IMR-90 (cell line): ENCODE results near the gene RERE. TPM values are rescaled to one million over a fixed set of nuclear protein-coding genes. Genes with fewer than 3 reads are reported as not detected.

Experiments
- ATAC-seq: fragments of 200-7000 bp; cut with Tn5 transposase; 2 replicates; pipeline ENCODE4 v1.9.1; 2020; ENCODE audit warnings: low read depth, mild to moderate bottlenecking, moderate library complexity
- BruUV-seq: library from RNA; stranded (reverse); fragments of 400-500 nt; replicated peaks from 2 replicates; lab custom pipeline; 2021; lab: Mats Ljungman, UMichigan
- CTCF ChIA-PET: fragments of 300-600 bp; formaldehyde crosslinking; extraction: SDS; loops from one replicate; lab custom pipeline; 2021; ENCODE audit warnings: antibody characterized with exemption; lab: Yijun Ruan, JAX
- POLR2A ChIA-PET: fragments of 300-600 bp; sonication (Branson Sonifier 250); formaldehyde crosslinking; loops from one replicate; lab custom pipeline; 2022; ENCODE audit warnings: antibody characterized with exemption; ENCODE audit not compliant: unreplicated experiment; lab: Charles Lee
- DNase-seq: peaks from one replicate; pipeline ENCODE4 v3.0.0; 2013
- H2AFZ ChIP-seq: replicated peaks from 2 replicates; pipeline ENCODE3; 2013; ENCODE audit warnings: low read length, mild to moderate bottlenecking; ENCODE audit not compliant: poor library complexity
- H2AK5ac ChIP-seq: 2 replicates; pipeline ENCODE4 v1.6.1; 2013; ENCODE audit warnings: low read depth, low read length, inconsistent platforms
- H2AK9ac ChIP-seq: replicated peaks from 2 replicates; pipeline ENCODE3; 2013; ENCODE audit warnings: mild to moderate bottlenecking, low read depth, low read length, moderate library complexity; ENCODE audit not compliant: poor library complexity
- H2BK120ac ChIP-seq: 2 replicates; pipeline ENCODE4 v1.6.1; 2013; ENCODE audit warnings: low read depth, low read length, inconsistent platforms
- H2BK15ac ChIP-seq: 3 replicates; pipeline ENCODE4 v1.6.1; 2013; ENCODE audit warnings: low read depth, low read length, inconsistent platforms
- H2BK20ac ChIP-seq: 2 replicates; pipeline ENCODE4 v1.6.1; 2013; ENCODE audit warnings: low read depth, mild to moderate bottlenecking, inconsistent platforms, low read length, moderate library complexity
- H2BK5ac ChIP-seq: 2 replicates; pipeline ENCODE4 v1.6.1; 2013; ENCODE audit warnings: mild to moderate bottlenecking, low read depth, low read length, inconsistent platforms; ENCODE audit not compliant: poor library complexity, severe bottlenecking
- H3K14ac ChIP-seq: replicated peaks from 2 replicates; pipeline ENCODE4 v1.6.1; 2013; ENCODE audit warnings: low read depth, low read length, inconsistent platforms
- H3K18ac ChIP-seq: 2 replicates; pipeline ENCODE4 v1.6.1; 2013; ENCODE audit warnings: low read depth, low read length, control low read depth
- H3K23ac ChIP-seq: 2 replicates; pipeline ENCODE4 v1.6.1; 2013; ENCODE audit warnings: low read depth, low read length, inconsistent platforms
- H3K27ac ChIP-seq: 2 replicates; pipeline ENCODE4 v1.5.1; 2013; ENCODE audit warnings: mild to moderate bottlenecking, control low read depth, low read length; ENCODE audit not compliant: insufficient read depth
- H3K27me3 ChIP-seq: 2 replicates; pipeline ENCODE4 v1.6.1; 2013; ENCODE audit warnings: low read length; ENCODE audit not compliant: control insufficient read depth, insufficient read depth
- H3K36me3 ChIP-seq: 2 replicates; pipeline ENCODE4 v1.6.1; 2013; ENCODE audit warnings: low read length, mixed read lengths; ENCODE audit not compliant: control insufficient read depth, insufficient read depth
- H3K4ac ChIP-seq: 2 replicates; pipeline ENCODE4 v1.6.1; 2013; ENCODE audit warnings: low read depth, low read length, inconsistent platforms
- H3K4me1 ChIP-seq: 2 replicates; pipeline ENCODE4 v1.6.1; 2013; ENCODE audit warnings: low read length, mixed read lengths; ENCODE audit not compliant: control insufficient read depth, insufficient read depth
- H3K4me2 ChIP-seq: 2 replicates; pipeline ENCODE4 v1.6.1; 2013; ENCODE audit warnings: low read depth, mild to moderate bottlenecking, control low read depth, low read length, moderate library complexity
- H3K4me3 ChIP-seq: 2 replicates; pipeline ENCODE4 v1.5.1; 2013; ENCODE audit warnings: low read depth, mild to moderate bottlenecking, control low read depth, low read length, moderate library complexity; ENCODE audit not compliant: insufficient read depth
- H3K56ac ChIP-seq: 2 replicates; pipeline ENCODE4 v1.6.1; 2013; ENCODE audit warnings: low read length, inconsistent platforms; ENCODE audit not compliant: insufficient read depth; ENCODE audit errors: extremely low read depth
- H3K79me1 ChIP-seq, 2 experiments: 2 replicates each; pipeline ENCODE4 v1.6.1; 2013; ENCODE audit warnings: low read length in 2 of 2, inconsistent platforms in 1 of 2, low read depth in 1 of 2
- H3K9ac ChIP-seq: 2 replicates; pipeline ENCODE4 v1.6.1; 2013; ENCODE audit warnings: low read depth, low read length, control low read depth
- H3K9me1 ChIP-seq: 2 replicates; pipeline ENCODE4 v1.6.1; 2013; ENCODE audit warnings: low read length, inconsistent platforms; ENCODE audit not compliant: insufficient read depth
- H3K9me3 ChIP-seq: 2 replicates; pipeline ENCODE4 v1.6.1; 2013; ENCODE audit warnings: low read length; ENCODE audit not compliant: control insufficient read depth, insufficient read depth
- H4K20me1 ChIP-seq: 2 replicates; pipeline ENCODE4 v1.6.1; 2013; ENCODE audit warnings: low read length, inconsistent platforms; ENCODE audit not compliant: insufficient read depth
- H4K5ac ChIP-seq: 2 replicates; pipeline ENCODE4 v1.6.1; 2013; ENCODE audit warnings: mild to moderate bottlenecking, low read depth, low read length, control low read depth
- H4K8ac ChIP-seq, 2 experiments: 2 replicates each; pipeline ENCODE4 v1.6.1; 2013; ENCODE audit warnings: low read depth in 2 of 2, low read length in 2 of 2, control low read depth in 1 of 2, inconsistent platforms in 1 of 2
- H4K91ac ChIP-seq: 2 replicates; pipeline ENCODE4 v1.6.1; 2013; ENCODE audit warnings: low read depth, low read length, inconsistent platforms; ENCODE audit not compliant: insufficient read depth
- BHLHE40 ChIP-seq: fragments of 150-350 bp; IDR thresholded peaks from 2 replicates; pipeline ENCODE4 v1.6.1; 2016; ENCODE audit warnings: mild to moderate bottlenecking, low read depth, low read length
- CEBPB ChIP-seq: IDR thresholded peaks from 2 replicates; pipeline ENCODE4 v1.6.1; 2012; ENCODE audit warnings: low read depth, low read length, improper control_type of control experiment
- CHD1 ChIP-seq: IDR thresholded peaks from 2 replicates; pipeline ENCODE4 v1.6.1; 2012; ENCODE audit warnings: low read depth, low read length, improper control_type of control experiment
- ELK1 ChIP-seq: fragments of 150-350 bp; IDR thresholded peaks from 2 replicates; pipeline ENCODE4 v1.6.1; 2016; ENCODE audit warnings: low read depth, mild to moderate bottlenecking, low read length, moderate library complexity, borderline replicate concordance
- FOS ChIP-seq: fragments of 150-350 bp; IDR thresholded peaks from 2 replicates; pipeline ENCODE4 v1.6.1; 2016; ENCODE audit warnings: low read depth, low read length
- MAFK ChIP-seq: IDR thresholded peaks from 2 replicates; pipeline ENCODE4 v1.6.1; 2012; ENCODE audit warnings: low read depth, low read length, improper control_type of control experiment
- MAZ ChIP-seq: IDR thresholded peaks from 2 replicates; pipeline ENCODE4 v1.6.1; 2012; ENCODE audit warnings: low read depth, mild to moderate bottlenecking, low read length, improper control_type of control experiment, moderate library complexity, borderline replicate concordance
- MXI1 ChIP-seq: IDR thresholded peaks from 2 replicates; pipeline ENCODE4 v1.6.1; 2012; ENCODE audit warnings: low read depth, mild to moderate bottlenecking, low read length, moderate library complexity, borderline replicate concordance
- NFE2L2 ChIP-seq: fragments of 150-350 bp; IDR thresholded peaks from 2 replicates; pipeline ENCODE4 v1.6.1; 2016; ENCODE audit warnings: low read depth, mild to moderate bottlenecking, low read length
- POLR2A ChIP-seq: IDR thresholded peaks from 2 replicates; pipeline ENCODE4 v1.6.1; 2012; ENCODE audit warnings: mild to moderate bottlenecking, low read depth, low read length
- RAD21 ChIP-seq: IDR thresholded peaks from 2 replicates; pipeline ENCODE4 v1.6.1; 2012; ENCODE audit warnings: low read length, improper control_type of control experiment
- RCOR1 ChIP-seq: IDR thresholded peaks from 2 replicates; pipeline ENCODE4 v1.6.1; 2012; ENCODE audit warnings: mild to moderate bottlenecking, low read length, improper control_type of control experiment; ENCODE audit not compliant: insufficient replicate concordance
- RFX5 ChIP-seq: IDR thresholded peaks from 2 replicates; pipeline ENCODE4 v1.8.0; 2012; ENCODE audit warnings: low read depth, mild to moderate bottlenecking, low read length, moderate library complexity
- SMC3 ChIP-seq: fragments of 150-350 bp; IDR thresholded peaks from 2 replicates; pipeline ENCODE4 v1.6.1; 2016; ENCODE audit warnings: low read depth, mild to moderate bottlenecking, antibody characterized with exemption, low read length, moderate library complexity
- USF2 ChIP-seq: fragments of 150-350 bp; IDR thresholded peaks from 2 replicates; pipeline ENCODE4 v1.6.1; 2017; ENCODE audit warnings: mild to moderate bottlenecking, antibody characterized with exemption, low read length, low read depth
- WGBS, 2 experiments: methylation state at CpG; one replicate each; pipeline versions ENCODE4 v1.1.5 to v1.1.7; 2013; ENCODE audit warnings: missing lambda C conversion rate in 2 of 2; ENCODE audit not compliant: insufficient read length in 1 of 2; ENCODE audit errors: extremely low coverage in 2 of 2; 5-methylcytosine and 5-hydroxymethylcytosine counted together
- dilution Hi-C: fragments of 300-500 bp; cut with HindIII; formaldehyde crosslinking; loops from one replicate; pipeline ENCODE4 v1.14.3; 2018; ENCODE audit warnings: low sequenced_read_pairs; ENCODE audit not compliant: unreplicated experiment
- in situ Hi-C: fragments of 300-500 bp; cut with MboI; formaldehyde crosslinking; loops from 3 replicates; pipeline ENCODE4 v1.14.3; 2019; ENCODE audit warnings: low sequenced_read_pairs, inconsistent platforms, mixed read lengths
- intact Hi-C: fragments of 100-400 bp; cut with micrococcal nuclease; formaldehyde crosslinking; loops from 2 replicates; pipeline ENCODE4 v1.10.0; 2022
- polyA plus RNA-seq, 3 experiments: library from polyadenylated mRNA; depleted of rRNA; stranded (reverse); fragments of >200 nt; gene quantifications; 2 replicates each; pipeline ENCODE4 v1.2.3, GENCODE V29; 2012; ENCODE audit warnings: low replicate concordance in 1 of 3
- total RNA-seq: library from RNA; depleted of rRNA; stranded (reverse); fragments of >200 nt; gene quantifications from 2 replicates; pipeline ENCODE4 v1.2.3, GENCODE V29; 2012
- TF ChIP-seq, protein P1 (sequence below): conservative IDR thresholded peaks from 2 replicates; pipeline ENCODE4 v1.5.1; 2012; ENCODE audit warnings: mild to moderate bottlenecking, low read depth, low read length, improper control_type of control experiment

The RERE gene
- total and polyA plus RNA-seq, 2 of the 4 experiments (the other 2 are of a cell fraction): 11.5 to 25.1 TPM

DNA sequence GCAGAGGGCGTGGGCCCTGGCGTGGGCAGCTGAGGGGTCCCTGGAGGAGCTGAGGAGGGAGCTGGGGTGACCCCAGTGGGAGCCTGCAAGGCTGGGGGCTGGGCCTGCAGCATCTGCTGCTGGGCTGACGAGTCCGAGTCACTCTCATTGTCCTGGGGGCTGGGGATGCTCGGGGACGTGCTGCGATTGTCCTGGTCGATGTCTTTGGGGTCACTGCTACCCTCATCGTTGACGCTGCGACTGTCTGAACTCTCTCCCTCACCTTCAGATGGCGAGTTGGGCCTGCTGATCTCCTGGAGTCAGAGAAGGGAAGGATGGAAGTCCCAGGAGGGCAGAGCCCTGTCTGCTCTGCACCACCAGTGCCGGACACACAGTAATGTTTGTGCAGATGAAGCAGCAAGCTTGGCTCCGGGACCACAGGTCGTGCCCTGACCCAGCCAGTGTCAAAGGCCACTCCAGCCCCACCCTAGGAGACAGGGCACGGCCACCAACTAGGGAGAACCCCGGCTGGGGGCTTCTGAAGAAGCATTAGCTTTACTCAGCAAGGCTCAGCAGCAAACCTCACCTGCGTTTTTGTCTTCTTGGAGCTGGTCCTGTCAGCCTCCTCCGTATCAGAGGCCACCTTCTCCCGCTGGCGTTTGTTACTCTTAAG lies 456.1 kb downstream of the RERE start:
- Histone ChIP-seq H2BK15ac (no peak overlapping the region), H3K18ac (no peak overlapping the region), H2BK120ac (no peak overlapping the region), H3K27ac (no peak overlapping the region), H3K9me3 (no peaks in the 10 kb centered on the region), H3K9me1 (peaks cover 16% of the 10 kb centered on the region), H3K14ac (no peak overlapping the region), H3K23ac (no peak overlapping the region), H4K8ac (no peak overlapping the region), H3K4me1 (peaks cover 10% of the 10 kb centered on the region; the same call in 1 of the 2 replicates), H3K4ac (no peak overlapping the region), H2AFZ (no peak overlapping the region), H3K56ac (no peak overlapping the region), H3K4me2 (no peak overlapping the region), H3K79me1 (peaks cover 51 to 75% of the 10 kb centered on the region in 2 experiments), H2BK20ac (no peak overlapping the region), H3K27me3 (no peaks in the 10 kb centered on the region), H3K9ac (no peak overlapping the region), H3K36me3 (peaks cover 95% of the 10 kb centered on the region), H4K91ac (no peak overlapping the region), H2AK5ac (no peak overlapping the region), H2AK9ac (no peak overlapping the region), H2BK5ac (no peak overlapping the region), H4K5ac (no peak overlapping the region), H4K20me1 (peaks cover 62% of the 10 kb centered on the region), H3K4me3 (no peak overlapping the region)
- dilution Hi-C loops: no loop called here
- TF ChIP-seq SMC3 (no peak), CEBPB (no peak), FOS (no peak), NFE2L2 (no peak), RCOR1 (no peak), ELK1 (no peak), RAD21 (no peak), MAFK (no peak), CHD1 (no peak), MXI1 (no peak), POLR2A (no peak), RFX5 (no peak), USF2 (no peak), MAZ (no peak), BHLHE40 (no peak)
- TF ChIP-seq, protein P1, sequence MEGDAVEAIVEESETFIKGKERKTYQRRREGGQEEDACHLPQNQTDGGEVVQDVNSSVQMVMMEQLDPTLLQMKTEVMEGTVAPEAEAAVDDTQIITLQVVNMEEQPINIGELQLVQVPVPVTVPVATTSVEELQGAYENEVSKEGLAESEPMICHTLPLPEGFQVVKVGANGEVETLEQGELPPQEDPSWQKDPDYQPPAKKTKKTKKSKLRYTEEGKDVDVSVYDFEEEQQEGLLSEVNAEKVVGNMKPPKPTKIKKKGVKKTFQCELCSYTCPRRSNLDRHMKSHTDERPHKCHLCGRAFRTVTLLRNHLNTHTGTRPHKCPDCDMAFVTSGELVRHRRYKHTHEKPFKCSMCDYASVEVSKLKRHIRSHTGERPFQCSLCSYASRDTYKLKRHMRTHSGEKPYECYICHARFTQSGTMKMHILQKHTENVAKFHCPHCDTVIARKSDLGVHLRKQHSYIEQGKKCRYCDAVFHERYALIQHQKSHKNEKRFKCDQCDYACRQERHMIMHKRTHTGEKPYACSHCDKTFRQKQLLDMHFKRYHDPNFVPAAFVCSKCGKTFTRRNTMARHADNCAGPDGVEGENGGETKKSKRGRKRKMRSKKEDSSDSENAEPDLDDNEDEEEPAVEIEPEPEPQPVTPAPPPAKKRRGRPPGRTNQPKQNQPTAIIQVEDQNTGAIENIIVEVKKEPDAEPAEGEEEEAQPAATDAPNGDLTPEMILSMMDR: no peak
- in situ Hi-C loops: no loop called here
- intact Hi-C loops: no loop called here
- POLR2A ChIA-PET: no interaction called here
- BruUV-seq: no TSS peak
- DNase-seq (no peak), ATAC-seq (no peak)
- CTCF ChIA-PET: no interaction called here
- WGBS, 2 experiments: 73% methylated on average over 3 of the region's 21 CpGs; no CpG with 5 or more reads in 1 of the 2 experiments
